Small intestine (tissue), 7 donors: ENCODE data around the gene TMPRSS11A. TPM values are rescaled to one million over a fixed set of nuclear protein-coding genes. Genes with fewer than 3 reads are reported as not detected.
A peak's percentile ranks its signal among the peaks of the same experiment; 100 is the strongest.

Source experiments
- DNase-seq, 2 donors: peaks; one replicate each; pipeline versions ENCODE4 v3.0.0 to v3.0.0-alpha.2; 2013
- FAIRE-seq: peaks from 2 replicates; lab custom pipeline; 2012; peaks lifted over from hg19 to GRCh38; lab: Jason Lieb, UNC
- H3K27ac ChIP-seq, 3 donors: one replicate each; pipeline ENCODE4 v1.5.1; 2013; ENCODE audit warnings: low read length in 2 of 3, mild to moderate bottlenecking in 2 of 3, control low read depth in 1 of 3, inconsistent platforms in 1 of 3, low read depth in 1 of 3, moderate library complexity in 1 of 3
- H3K27me3 ChIP-seq, 3 donors: one replicate each; pipeline ENCODE4 v1.6.1; 2013; ENCODE audit warnings: low read length in 3 of 3, inconsistent platforms in 1 of 3; ENCODE audit not compliant: control insufficient read depth in 3 of 3, insufficient read depth in 3 of 3
- H3K36me3 ChIP-seq, 3 donors: one replicate each; pipeline ENCODE4 v1.6.1; 2013; ENCODE audit warnings: low read length in 3 of 3, inconsistent platforms in 1 of 3, low read depth in 1 of 3, mild to moderate bottlenecking in 1 of 3, moderate library complexity in 1 of 3; ENCODE audit not compliant: control insufficient read depth in 3 of 3, insufficient read depth in 2 of 3
- H3K4me1 ChIP-seq, 3 donors: one replicate each; pipeline ENCODE4 v1.6.1; 2013; ENCODE audit warnings: low read length in 2 of 3, inconsistent platforms in 1 of 3, low read depth in 1 of 3, mild to moderate bottlenecking in 1 of 3, moderate library complexity in 1 of 3; ENCODE audit not compliant: control insufficient read depth in 3 of 3, insufficient read depth in 2 of 3
- H3K4me3 ChIP-seq, 3 donors: one replicate each; pipeline ENCODE4 v1.5.1; 2013; ENCODE audit warnings: low read length in 3 of 3, control low read depth in 1 of 3, inconsistent platforms in 1 of 3, low read depth in 1 of 3, mild to moderate bottlenecking in 1 of 3, moderate library complexity in 1 of 3
- H3K9me3 ChIP-seq, 2 donors: one replicate each; pipeline ENCODE4 v1.6.1; 2013; ENCODE audit warnings: low read depth in 1 of 2, low read length in 1 of 2; ENCODE audit not compliant: control insufficient read depth in 2 of 2, insufficient read depth in 1 of 2
- WGBS, 3 donors: extraction: QIAGEN DNeasy Blood & Tissue Kit; methylation state at CpG; one replicate each; pipeline ENCODE4 v1.1.7; 2013; 5-methylcytosine and 5-hydroxymethylcytosine counted together
- polyA plus RNA-seq, 4 donors: library from polyadenylated mRNA; stranded (reverse) in 3 of 4; unstranded in 1 of 4; fragments of 200-250 nt in 3 of 4; fragments of 120-200 nt in 1 of 4; gene quantifications; one replicate each; pipeline versions ENCODE4 v1.2.1 to v1.2.3, GENCODE V29; 2013
- donor health status: healthy with polysubstance abuse.
- donor health status: control.
- donor health status: control.
- donor health status: Bipolar disorder and iron deficiency.
- donor health status: healthy.

The TMPRSS11A gene
- polyA plus RNA-seq, 4 donors = 0.01 TPM; not detected in 2

GRCh38 chr4:67877086-67877485 lies 86.2 kb downstream of the TMPRSS11A start:
- FAIRE-seq = no peak
- Histone ChIP-seq H3K9me3 (no peaks in the 10 kb centered on the region), H3K4me1 (peaks cover 0 to 2% (median 0%) of the 10 kb centered on the region in 3 donors), H3K36me3 (no peaks in the 10 kb centered on the region), H3K27me3 (no peaks in the 10 kb centered on the region), H3K4me3 (no peak overlapping the region), H3K27ac (no peak overlapping the region)
- 72 to 90% (median 89%) methylated on average over 3 of the region's 3 CpGs for WGBS, 3 donors
- no peak for DNase-seq

GRCh38 chr4:67874986-67875385 lies 88.3 kb downstream of the TMPRSS11A start:
- no peaks in the 10 kb centered on the region for H3K9me3 ChIP-seq
- no peak for FAIRE-seq
- no peak for DNase-seq
- H3K27ac ChIP-seq = no peak overlapping the region
- no peaks in the 10 kb centered on the region for H3K36me3 ChIP-seq
- WGBS, 3 donors = 70 to 78% (median 72%) methylated on average over 2 of the region's 2 CpGs
- H3K4me1 ChIP-seq = no peaks in the 10 kb centered on the region
- no peak overlapping the region for H3K4me3 ChIP-seq
- no peaks in the 10 kb centered on the region for H3K27me3 ChIP-seq

- Histone ChIP-seq H3K36me3 (no peaks in the 10 kb centered on the region), H3K9me3 (no peaks in the 10 kb centered on the region), H3K4me3 (no peak overlapping the region), H3K27me3 (no peaks in the 10 kb centered on the region), H3K4me1 (no peaks in the 10 kb centered on the region), H3K27ac (no peak overlapping the region)
- FAIRE-seq (no peak), DNase-seq (no peak)
- 74 to 86% (median 75%) methylated on average over 1 of the region's 1 CpG for WGBS, 3 donors
These were observed 90.2 kb downstream of the TMPRSS11A start for GRCh38 chr4:67873116-67873515.

DNA sequence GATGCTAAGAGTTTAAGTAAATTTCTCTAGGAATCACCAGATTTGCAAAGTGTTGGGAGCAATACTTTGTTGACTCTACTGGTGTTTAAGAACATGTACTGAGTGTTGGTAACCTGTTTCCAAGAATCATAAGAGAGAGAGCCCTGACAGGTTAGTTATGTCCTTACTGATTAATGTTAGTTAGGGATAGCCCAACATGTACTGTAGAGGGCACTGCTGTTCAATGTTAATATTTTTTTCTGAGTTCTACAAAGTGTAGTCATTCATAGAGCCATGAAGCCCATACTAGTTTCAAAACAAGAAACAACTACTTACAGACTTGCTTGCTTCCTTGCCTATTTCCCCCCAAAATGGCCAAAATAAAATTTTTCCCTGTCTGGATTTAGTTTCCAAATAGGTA lies 91.4 kb downstream of the TMPRSS11A start:
- H3K4me1 ChIP-seq = no peaks in the 10 kb centered on the region
- peak; percentile 11 to 58 for DNase-seq

DNA sequence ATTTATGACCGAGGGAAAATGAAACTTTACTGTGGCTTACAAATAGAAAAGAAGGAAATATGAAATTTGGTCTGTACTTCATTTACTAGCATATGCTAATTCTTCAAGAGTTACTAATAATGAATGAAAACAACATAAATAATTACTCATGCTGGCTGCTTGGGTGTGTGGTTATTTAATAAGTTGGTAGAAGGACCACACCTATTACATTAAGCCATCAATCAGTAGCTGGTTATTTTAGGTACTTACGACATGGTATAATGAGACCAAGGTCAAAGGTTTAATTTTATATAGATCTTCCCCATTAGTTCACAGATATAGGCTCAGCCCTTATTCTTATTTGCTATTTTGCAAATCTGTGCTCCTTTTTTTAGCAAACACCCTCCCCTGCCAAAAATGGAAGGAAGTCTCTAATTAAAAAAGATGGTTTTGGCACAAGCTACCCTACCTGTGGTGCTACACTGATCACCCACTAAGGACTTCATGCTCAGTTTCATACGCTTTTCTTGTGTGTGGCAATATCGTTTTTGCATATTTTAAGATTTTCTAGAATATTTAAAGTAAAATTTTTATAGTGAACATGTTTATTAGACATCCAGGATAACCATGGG lies 93.6 kb downstream of the TMPRSS11A start:
- H3K27ac ChIP-seq = no peak overlapping the region
- FAIRE-seq (no peak), DNase-seq (no peak)
- H3K9me3 ChIP-seq = no peaks in the 10 kb centered on the region
- H3K36me3 ChIP-seq = no peaks in the 10 kb centered on the region
- H3K27me3 ChIP-seq = no peaks in the 10 kb centered on the region
- no peak overlapping the region for H3K4me3 ChIP-seq
- no peaks in the 10 kb centered on the region for H3K4me1 ChIP-seq
- WGBS, 3 donors = 56 to 70% (median 63%) methylated on average over 4 of the region's 4 CpGs

More for the DNA sequence above, 91.4 kb downstream of the TMPRSS11A start:
- Histone ChIP-seq H3K9me3 (no peaks in the 10 kb centered on the region), H3K27ac (no peak overlapping the region), H3K36me3 (no peaks in the 10 kb centered on the region), H3K4me3 (no peak overlapping the region), H3K27me3 (no peaks in the 10 kb centered on the region)
- no peak for FAIRE-seq

GRCh38 chr4:67861513-67861912 lies 101.8 kb downstream of the TMPRSS11A start:
- FAIRE-seq = no peak
- no peak overlapping the region for H3K4me3 ChIP-seq

More at GRCh38 chr4:67861513-67861912, 101.8 kb downstream of the TMPRSS11A start:
- DNase-seq = no peak
- Histone ChIP-seq H3K27ac (no peak overlapping the region), H3K9me3 (no peaks in the 10 kb centered on the region), H3K27me3 (no peaks in the 10 kb centered on the region), H3K4me1 (no peaks in the 10 kb centered on the region), H3K36me3 (no peaks in the 10 kb centered on the region)
- 45 to 68% (median 63%) methylated on average over 6 of the region's 6 CpGs for WGBS, 3 donors

Other genes with a start within 250 kb of the TMPRSS11A start
- under 1 TPM in 1 of 4 donors, not detected in 3; 0.47 TPM for gene GNRHR, start 209.1 kb downstream of the TMPRSS11A start, polyA plus RNA-seq
- gene TMPRSS11D, start 79.5 kb downstream of the TMPRSS11A start, polyA plus RNA-seq = under 1 TPM in 2 of 4 donors, not detected in 2; 0.03 to 0.06 TPM
- not detected for gene TMPRSS11F, start 166.4 kb upstream of the TMPRSS11A start, polyA plus RNA-seq